GM23338 (cell line): Measurements from ENCODE around the gene AXIN2. TPM values are rescaled to one million over a fixed set of nuclear protein-coding genes. Genes with fewer than 3 reads are reported as not detected.

Source experiments
- ATAC-seq: fragments of 200-7000 bp; cut with Tn5 transposase; 3 replicates; pipeline ENCODE4 v1.9.1; 2020
- DNase-seq: peaks from one replicate; pipeline ENCODE4 v3.0.0-alpha.2; 2015; ENCODE audit warnings: low spot score
- H2AFZ ChIP-seq: fragments of 200-600 bp; sonication (generic); 2 replicates; pipeline ENCODE4 v1.8.0; 2016; ENCODE audit warnings: antibody characterized with exemption, mild to moderate bottlenecking, moderate library complexity
- H3F3A ChIP-seq: fragments of 200-600 bp; sonication (generic); replicated peaks from 2 replicates; pipeline ENCODE4 v1.8.0; 2017; ENCODE audit warnings: antibody characterized with exemption, mixed run types, low read depth
- H3K27ac ChIP-seq: fragments of 200-600 bp; sonication (generic); 2 replicates; pipeline ENCODE4 v1.6.1; 2016; ENCODE audit warnings: low read depth
- H3K27me3 ChIP-seq: fragments of 200-600 bp; sonication (generic); 2 replicates; pipeline ENCODE4 v1.8.0; 2016; ENCODE audit warnings: mild to moderate bottlenecking, mixed run types, moderate library complexity; ENCODE audit not compliant: insufficient read depth
- H3K36me3 ChIP-seq: fragments of 200-600 bp; sonication (generic); 2 replicates; pipeline ENCODE4 v1.8.0; 2016; ENCODE audit warnings: mild to moderate bottlenecking; ENCODE audit not compliant: insufficient read depth
- H3K4me1 ChIP-seq: fragments of 200-600 bp; sonication (generic); 2 replicates; pipeline ENCODE4 v1.8.0; 2016; ENCODE audit warnings: mild to moderate bottlenecking, moderate library complexity; ENCODE audit not compliant: insufficient read depth
- H3K4me2 ChIP-seq: fragments of 200-600 bp; sonication (generic); 2 replicates; pipeline ENCODE4 v1.7.1; 2017; ENCODE audit warnings: mixed run types
- H3K4me3 ChIP-seq: fragments of 200-600 bp; sonication (generic); 2 replicates; pipeline ENCODE4 v1.6.1; 2016; ENCODE audit warnings: mixed run types
- H3K79me2 ChIP-seq: fragments of 200-600 bp; sonication (generic); replicated peaks from 2 replicates; pipeline ENCODE4 v1.8.0; 2017; ENCODE audit warnings: mild to moderate bottlenecking; ENCODE audit not compliant: insufficient read depth
- H3K9me2 ChIP-seq: fragments of 200-600 bp; sonication (generic); 2 replicates; pipeline ENCODE4 v1.8.0; 2017; ENCODE audit not compliant: insufficient read depth
- H4K20me1 ChIP-seq: fragments of 200-600 bp; sonication (generic); replicated peaks from 2 replicates; pipeline ENCODE4 v1.8.0; 2017; ENCODE audit warnings: mild to moderate bottlenecking; ENCODE audit not compliant: insufficient read depth
- H3K27ac Mint-ChIP-seq: 2 replicates; pipeline ENCODE4 v1.8.0; 2020; ENCODE audit warnings: inconsistent platforms, mild to moderate bottlenecking, moderate library complexity, mixed read lengths
- H3K27me3 Mint-ChIP-seq: 3 replicates; pipeline ENCODE4 v1.8.0; 2022; ENCODE audit warnings: low read depth, mild to moderate bottlenecking, moderate library complexity, mixed read lengths, inconsistent platforms; ENCODE audit not compliant: insufficient read depth, poor library complexity
- H3K36me3 Mint-ChIP-seq: 3 replicates; pipeline ENCODE4 v1.8.0; 2021; ENCODE audit warnings: low read depth, mild to moderate bottlenecking, inconsistent platforms, moderate library complexity, mixed read lengths
- H3K4me1 Mint-ChIP-seq: 3 replicates; pipeline ENCODE4 v1.8.0; 2020; ENCODE audit warnings: mild to moderate bottlenecking, inconsistent platforms, mixed read lengths
- H3K4me3 Mint-ChIP-seq: 3 replicates; pipeline ENCODE4 v1.8.0; 2021; ENCODE audit warnings: moderate library complexity, mild to moderate bottlenecking, inconsistent platforms, mixed read lengths
- H3K9me3 Mint-ChIP-seq: 3 replicates; pipeline ENCODE4 v1.8.0; 2020; ENCODE audit warnings: moderate library complexity, mild to moderate bottlenecking, inconsistent platforms, mixed read lengths
- CREB1 ChIP-seq: fragments of 250-450 bp; sonication (Bioruptor Pico); IDR thresholded peaks from 2 replicates; pipeline ENCODE4 v1.5.0; 2020; ENCODE audit warnings: low read depth, mild to moderate bottlenecking, moderate library complexity
- EZH2 ChIP-seq: fragments of 200-600 bp; sonication (generic); IDR thresholded peaks from one replicate; pipeline ENCODE4 v1.8.0; 2017; ENCODE audit warnings: antibody characterized with exemption, mild to moderate bottlenecking, low read depth; ENCODE audit not compliant: unreplicated experiment
- EZH2phosphoT487 ChIP-seq: fragments of 200-600 bp; sonication (generic); IDR thresholded peaks from one replicate; pipeline ENCODE4 v1.8.1; 2018; ENCODE audit warnings: antibody characterized with exemption; ENCODE audit not compliant: unreplicated experiment
- JUNB ChIP-seq: IDR thresholded peaks from one replicate; pipeline ENCODE4 v1.6.1; 2016; ENCODE audit warnings: antibody characterized with exemption; ENCODE audit not compliant: unreplicated experiment
- NANOG ChIP-seq: IDR thresholded peaks from 2 replicates; pipeline ENCODE4 v1.6.1; 2016; ENCODE audit warnings: antibody characterized with exemption, borderline replicate concordance
- POLR2AphosphoS5 ChIP-seq: IDR thresholded peaks from 2 replicates; pipeline ENCODE4 v1.6.1; 2016; ENCODE audit warnings: antibody characterized with exemption, low read depth
- STAT1 ChIP-seq: IDR thresholded peaks from one replicate; pipeline ENCODE4 v1.6.1; 2016; ENCODE audit warnings: antibody characterized with exemption; ENCODE audit not compliant: unreplicated experiment
- ZNF114 ChIP-seq: fragments of 250-450 bp; sonication (Bioruptor Pico); IDR thresholded peaks from 2 replicates; pipeline ENCODE4 v1.5.0; 2020; ENCODE audit warnings: mild to moderate bottlenecking, moderate library complexity
- ZNF331 ChIP-seq: fragments of 250-450 bp; sonication (Bioruptor Pico); IDR thresholded peaks from 2 replicates; pipeline ENCODE4 v1.5.0; 2020; ENCODE audit warnings: low read depth, mild to moderate bottlenecking, moderate library complexity
- polyA plus RNA-seq: library from polyadenylated mRNA; unstranded; fragments of >200 nt; fragmentation: Nextera tagmentation; extraction: Ambion mirVana; gene quantifications from 2 replicates; pipeline ENCODE4 v1.2.1, GENCODE V29; 2016
- total RNA-seq: library from RNA; depleted of rRNA; stranded (reverse); fragments of >200 nt; shearing (Covaris generic); gene quantifications from 2 replicates; pipeline ENCODE4 v1.2.3, GENCODE V29; 2014
- TF ChIP-seq, protein P1 (sequence below), 2 experiments: fragments of 200-600 bp in 1 of 2; sonication (generic) in 1 of 2; conservative IDR thresholded peaks; 2 replicates each; pipeline versions ENCODE4 v1.5.1 to v1.6.1; 2016 to 2017; ENCODE audit warnings: antibody characterized with exemption in 2 of 2, low read depth in 2 of 2, mild to moderate bottlenecking in 2 of 2, moderate library complexity in 1 of 2
- TF ChIP-seq, protein P2 (sequence below): fragments of 250-450 bp; sonication (Bioruptor Pico); IDR thresholded peaks from 2 replicates; pipeline ENCODE4 v1.5.0; 2020; ENCODE audit warnings: mild to moderate bottlenecking, moderate library complexity
- TF ChIP-seq, protein P3 (sequence below): IDR thresholded peaks from 2 replicates; pipeline ENCODE4 v1.6.1; 2016; ENCODE audit warnings: antibody characterized with exemption
- TF ChIP-seq, protein P4 (sequence below): IDR thresholded peaks from one replicate; pipeline ENCODE4 v1.6.1; 2018; ENCODE audit warnings: antibody characterized with exemption; ENCODE audit not compliant: unreplicated experiment

The AXIN2 gene
- total and polyA plus RNA-seq, 2 experiments from 2014 or later: 8.0 to 32.7 TPM

DNA sequence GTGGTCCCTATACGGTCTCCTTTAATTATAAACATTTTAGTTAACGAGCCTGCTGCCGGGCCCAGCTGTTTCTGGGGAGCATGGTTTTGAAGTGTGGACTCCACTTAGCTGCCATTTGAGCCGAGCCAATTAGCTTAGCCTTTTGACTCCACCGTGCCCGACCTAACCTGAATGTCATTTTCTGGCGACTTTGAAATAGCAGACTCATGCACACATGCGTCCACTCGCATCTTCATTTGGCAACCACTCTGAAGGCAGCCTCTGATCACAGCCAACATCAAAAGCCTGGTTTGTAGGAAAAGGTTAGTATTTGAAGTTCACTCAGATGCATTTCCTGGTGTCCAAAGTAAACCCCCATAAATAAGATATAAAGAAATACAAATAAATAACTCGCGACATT lies 16.8 kb downstream of the AXIN2 start:
- Histone ChIP-seq H3K9me2 (no peaks in the 10 kb centered on the region; the same call in 1 of the 2 replicates), H3K4me1 (peaks cover 23% of the 10 kb centered on the region), H2AFZ (no peak overlapping the region), H3K27ac (no peak overlapping the region), H3K36me3 (peaks cover 20% of the 10 kb centered on the region), H3F3A (no peaks in the 10 kb centered on the region), H3K4me3 (no peak overlapping the region), H3K4me2 (no peak overlapping the region), H4K20me1 (peaks cover 30% of the 10 kb centered on the region), H3K27me3 (no peaks in the 10 kb centered on the region), H3K79me2 (peaks cover 38% of the 10 kb centered on the region)
- Mint-ChIP-seq H3K4me1 (peaks cover 56% of the 10 kb centered on the region), H3K9me3 (no peaks in the 10 kb centered on the region), H3K27me3 (peaks cover 15% of the 10 kb centered on the region), H3K4me3 (no peak overlapping the region), H3K27ac (peak overlapping the region; percentile 13; the same call in 1 of the 2 replicates), H3K36me3 (peaks cover 87% of the 10 kb centered on the region)
- TF ChIP-seq JUNB (no peak), EZH2 (no peak), ZNF331 (CRISPR knock-in tag) (no peak), EZH2phosphoT487 (no peak), NANOG (no peak), POLR2AphosphoS5 (no peak), ZNF114 (no peak), CREB1 (CRISPR knock-in tag) (no peak), STAT1 (no peak)
- TF ChIP-seq, protein P1, sequence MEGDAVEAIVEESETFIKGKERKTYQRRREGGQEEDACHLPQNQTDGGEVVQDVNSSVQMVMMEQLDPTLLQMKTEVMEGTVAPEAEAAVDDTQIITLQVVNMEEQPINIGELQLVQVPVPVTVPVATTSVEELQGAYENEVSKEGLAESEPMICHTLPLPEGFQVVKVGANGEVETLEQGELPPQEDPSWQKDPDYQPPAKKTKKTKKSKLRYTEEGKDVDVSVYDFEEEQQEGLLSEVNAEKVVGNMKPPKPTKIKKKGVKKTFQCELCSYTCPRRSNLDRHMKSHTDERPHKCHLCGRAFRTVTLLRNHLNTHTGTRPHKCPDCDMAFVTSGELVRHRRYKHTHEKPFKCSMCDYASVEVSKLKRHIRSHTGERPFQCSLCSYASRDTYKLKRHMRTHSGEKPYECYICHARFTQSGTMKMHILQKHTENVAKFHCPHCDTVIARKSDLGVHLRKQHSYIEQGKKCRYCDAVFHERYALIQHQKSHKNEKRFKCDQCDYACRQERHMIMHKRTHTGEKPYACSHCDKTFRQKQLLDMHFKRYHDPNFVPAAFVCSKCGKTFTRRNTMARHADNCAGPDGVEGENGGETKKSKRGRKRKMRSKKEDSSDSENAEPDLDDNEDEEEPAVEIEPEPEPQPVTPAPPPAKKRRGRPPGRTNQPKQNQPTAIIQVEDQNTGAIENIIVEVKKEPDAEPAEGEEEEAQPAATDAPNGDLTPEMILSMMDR (conservative IDR thresholded peaks at IDR 0.05; ENCODE audit: low read depth in 2 of 2): no peak
- TF ChIP-seq, protein P2, sequence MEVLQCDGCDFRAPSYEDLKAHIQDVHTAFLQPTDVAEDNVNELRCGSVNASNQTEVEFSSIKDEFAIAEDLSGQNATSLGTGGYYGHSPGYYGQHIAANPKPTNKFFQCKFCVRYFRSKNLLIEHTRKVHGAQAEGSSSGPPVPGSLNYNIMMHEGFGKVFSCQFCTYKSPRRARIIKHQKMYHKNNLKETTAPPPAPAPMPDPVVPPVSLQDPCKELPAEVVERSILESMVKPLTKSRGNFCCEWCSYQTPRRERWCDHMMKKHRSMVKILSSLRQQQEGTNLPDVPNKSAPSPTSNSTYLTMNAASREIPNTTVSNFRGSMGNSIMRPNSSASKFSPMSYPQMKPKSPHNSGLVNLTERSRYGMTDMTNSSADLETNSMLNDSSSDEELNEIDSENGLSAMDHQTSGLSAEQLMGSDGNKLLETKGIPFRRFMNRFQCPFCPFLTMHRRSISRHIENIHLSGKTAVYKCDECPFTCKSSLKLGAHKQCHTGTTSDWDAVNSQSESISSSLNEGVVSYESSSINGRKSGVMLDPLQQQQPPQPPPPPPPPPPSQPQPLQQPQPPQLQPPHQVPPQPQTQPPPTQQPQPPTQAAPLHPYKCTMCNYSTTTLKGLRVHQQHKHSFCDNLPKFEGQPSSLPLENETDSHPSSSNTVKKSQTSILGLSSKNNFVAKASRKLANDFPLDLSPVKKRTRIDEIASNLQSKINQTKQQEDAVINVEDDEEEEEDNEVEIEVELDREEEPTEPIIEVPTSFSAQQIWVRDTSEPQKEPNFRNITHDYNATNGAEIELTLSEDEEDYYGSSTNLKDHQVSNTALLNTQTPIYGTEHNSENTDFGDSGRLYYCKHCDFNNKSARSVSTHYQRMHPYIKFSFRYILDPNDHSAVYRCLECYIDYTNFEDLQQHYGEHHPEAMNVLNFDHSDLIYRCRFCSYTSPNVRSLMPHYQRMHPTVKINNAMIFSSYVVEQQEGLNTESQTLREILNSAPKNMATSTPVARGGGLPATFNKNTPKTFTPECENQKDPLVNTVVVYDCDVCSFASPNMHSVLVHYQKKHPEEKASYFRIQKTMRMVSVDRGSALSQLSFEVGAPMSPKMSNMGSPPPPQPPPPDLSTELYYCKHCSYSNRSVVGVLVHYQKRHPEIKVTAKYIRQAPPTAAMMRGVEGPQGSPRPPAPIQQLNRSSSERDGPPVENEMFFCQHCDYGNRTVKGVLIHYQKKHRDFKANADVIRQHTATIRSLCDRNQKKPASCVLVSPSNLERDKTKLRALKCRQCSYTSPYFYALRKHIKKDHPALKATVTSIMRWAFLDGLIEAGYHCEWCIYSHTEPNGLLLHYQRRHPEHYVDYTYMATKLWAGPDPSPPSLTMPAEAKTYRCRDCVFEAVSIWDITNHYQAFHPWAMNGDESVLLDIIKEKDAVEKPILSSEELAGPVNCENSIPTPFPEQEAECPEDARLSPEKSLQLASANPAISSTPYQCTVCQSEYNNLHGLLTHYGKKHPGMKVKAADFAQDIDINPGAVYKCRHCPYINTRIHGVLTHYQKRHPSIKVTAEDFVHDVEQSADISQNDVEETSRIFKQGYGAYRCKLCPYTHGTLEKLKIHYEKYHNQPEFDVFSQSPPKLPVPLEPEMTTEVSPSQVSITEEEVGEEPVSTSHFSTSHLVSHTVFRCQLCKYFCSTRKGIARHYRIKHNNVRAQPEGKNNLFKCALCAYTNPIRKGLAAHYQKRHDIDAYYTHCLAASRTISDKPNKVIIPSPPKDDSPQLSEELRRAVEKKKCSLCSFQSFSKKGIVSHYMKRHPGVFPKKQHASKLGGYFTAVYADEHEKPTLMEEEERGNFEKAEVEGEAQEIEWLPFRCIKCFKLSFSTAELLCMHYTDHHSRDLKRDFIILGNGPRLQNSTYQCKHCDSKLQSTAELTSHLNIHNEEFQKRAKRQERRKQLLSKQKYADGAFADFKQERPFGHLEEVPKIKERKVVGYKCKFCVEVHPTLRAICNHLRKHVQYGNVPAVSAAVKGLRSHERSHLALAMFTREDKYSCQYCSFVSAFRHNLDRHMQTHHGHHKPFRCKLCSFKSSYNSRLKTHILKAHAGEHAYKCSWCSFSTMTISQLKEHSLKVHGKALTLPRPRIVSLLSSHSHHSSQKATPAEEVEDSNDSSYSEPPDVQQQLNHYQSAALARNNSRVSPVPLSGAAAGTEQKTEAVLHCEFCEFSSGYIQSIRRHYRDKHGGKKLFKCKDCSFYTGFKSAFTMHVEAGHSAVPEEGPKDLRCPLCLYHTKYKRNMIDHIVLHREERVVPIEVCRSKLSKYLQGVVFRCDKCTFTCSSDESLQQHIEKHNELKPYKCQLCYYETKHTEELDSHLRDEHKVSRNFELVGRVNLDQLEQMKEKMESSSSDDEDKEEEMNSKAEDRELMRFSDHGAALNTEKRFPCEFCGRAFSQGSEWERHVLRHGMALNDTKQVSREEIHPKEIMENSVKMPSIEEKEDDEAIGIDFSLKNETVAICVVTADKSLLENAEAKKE (CRISPR knock-in tag): no peak
- TF ChIP-seq, protein P3, sequence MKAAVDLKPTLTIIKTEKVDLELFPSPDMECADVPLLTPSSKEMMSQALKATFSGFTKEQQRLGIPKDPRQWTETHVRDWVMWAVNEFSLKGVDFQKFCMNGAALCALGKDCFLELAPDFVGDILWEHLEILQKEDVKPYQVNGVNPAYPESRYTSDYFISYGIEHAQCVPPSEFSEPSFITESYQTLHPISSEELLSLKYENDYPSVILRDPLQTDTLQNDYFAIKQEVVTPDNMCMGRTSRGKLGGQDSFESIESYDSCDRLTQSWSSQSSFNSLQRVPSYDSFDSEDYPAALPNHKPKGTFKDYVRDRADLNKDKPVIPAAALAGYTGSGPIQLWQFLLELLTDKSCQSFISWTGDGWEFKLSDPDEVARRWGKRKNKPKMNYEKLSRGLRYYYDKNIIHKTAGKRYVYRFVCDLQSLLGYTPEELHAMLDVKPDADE: no peak
- TF ChIP-seq, protein P4, sequence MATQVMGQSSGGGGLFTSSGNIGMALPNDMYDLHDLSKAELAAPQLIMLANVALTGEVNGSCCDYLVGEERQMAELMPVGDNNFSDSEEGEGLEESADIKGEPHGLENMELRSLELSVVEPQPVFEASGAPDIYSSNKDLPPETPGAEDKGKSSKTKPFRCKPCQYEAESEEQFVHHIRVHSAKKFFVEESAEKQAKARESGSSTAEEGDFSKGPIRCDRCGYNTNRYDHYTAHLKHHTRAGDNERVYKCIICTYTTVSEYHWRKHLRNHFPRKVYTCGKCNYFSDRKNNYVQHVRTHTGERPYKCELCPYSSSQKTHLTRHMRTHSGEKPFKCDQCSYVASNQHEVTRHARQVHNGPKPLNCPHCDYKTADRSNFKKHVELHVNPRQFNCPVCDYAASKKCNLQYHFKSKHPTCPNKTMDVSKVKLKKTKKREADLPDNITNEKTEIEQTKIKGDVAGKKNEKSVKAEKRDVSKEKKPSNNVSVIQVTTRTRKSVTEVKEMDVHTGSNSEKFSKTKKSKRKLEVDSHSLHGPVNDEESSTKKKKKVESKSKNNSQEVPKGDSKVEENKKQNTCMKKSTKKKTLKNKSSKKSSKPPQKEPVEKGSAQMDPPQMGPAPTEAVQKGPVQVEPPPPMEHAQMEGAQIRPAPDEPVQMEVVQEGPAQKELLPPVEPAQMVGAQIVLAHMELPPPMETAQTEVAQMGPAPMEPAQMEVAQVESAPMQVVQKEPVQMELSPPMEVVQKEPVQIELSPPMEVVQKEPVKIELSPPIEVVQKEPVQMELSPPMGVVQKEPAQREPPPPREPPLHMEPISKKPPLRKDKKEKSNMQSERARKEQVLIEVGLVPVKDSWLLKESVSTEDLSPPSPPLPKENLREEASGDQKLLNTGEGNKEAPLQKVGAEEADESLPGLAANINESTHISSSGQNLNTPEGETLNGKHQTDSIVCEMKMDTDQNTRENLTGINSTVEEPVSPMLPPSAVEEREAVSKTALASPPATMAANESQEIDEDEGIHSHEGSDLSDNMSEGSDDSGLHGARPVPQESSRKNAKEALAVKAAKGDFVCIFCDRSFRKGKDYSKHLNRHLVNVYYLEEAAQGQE: no peak
- no peak for DNase-seq
- ATAC-seq: no peak
